Calu3 (cell line): ENCODE results near the gene KLRB1. TPM values are rescaled to one million over a fixed set of nuclear protein-coding genes. Genes with fewer than 3 reads are reported as not detected.

Experiments
- BruUV-seq: library from RNA; stranded (reverse); fragments of 400-500 nt; replicated peaks from 2 replicates; lab custom pipeline; 2021; lab: Mats Ljungman, UMichigan
- CTCF ChIA-PET: fragments of 300-600 bp; sonication (Branson Sonifier 250); formaldehyde crosslinking; loops from one replicate; lab custom pipeline; 2022; ENCODE audit warnings: antibody characterized with exemption; lab: Charles Lee
- DNase-seq: peaks from one replicate; pipeline ENCODE4 v3.0.0; 2022
- H3K27ac Mint-ChIP-seq: one replicate; pipeline ENCODE4 v1.8.0; 2022; ENCODE audit warnings: mixed read lengths; ENCODE audit not compliant: unreplicated experiment
- H3K27me3 Mint-ChIP-seq: one replicate; pipeline ENCODE4 v1.8.0; 2022; ENCODE audit warnings: mixed read lengths; ENCODE audit not compliant: unreplicated experiment
- H3K36me3 Mint-ChIP-seq: one replicate; pipeline ENCODE4 v1.8.0; 2022; ENCODE audit warnings: mild to moderate bottlenecking, moderate library complexity, mixed read lengths; ENCODE audit not compliant: insufficient read depth, unreplicated experiment
- H3K4me1 Mint-ChIP-seq: one replicate; pipeline ENCODE4 v1.8.0; 2022; ENCODE audit warnings: mild to moderate bottlenecking, low read depth, mixed read lengths; ENCODE audit not compliant: unreplicated experiment
- H3K4me3 Mint-ChIP-seq: one replicate; pipeline ENCODE4 v1.8.0; 2022; ENCODE audit warnings: mild to moderate bottlenecking, low read depth, moderate library complexity, mixed read lengths; ENCODE audit not compliant: unreplicated experiment
- H3K9me3 Mint-ChIP-seq: one replicate; pipeline ENCODE4 v1.8.0; 2022; ENCODE audit warnings: low read depth, mixed read lengths; ENCODE audit not compliant: unreplicated experiment
- intact Hi-C: fragments of 100-400 bp; cut with micrococcal nuclease; formaldehyde crosslinking; loops from one replicate; pipeline ENCODE4 v1.10.0; 2022; ENCODE audit not compliant: unreplicated experiment
- total RNA-seq: library from RNA; stranded (reverse); gene quantifications from 2 replicates; pipeline ENCODE4 v1.2.3, GENCODE V29; 2022
- TF ChIP-seq, protein P1 (sequence below): fragments of 200-600 bp; IDR thresholded peaks from one replicate; pipeline ENCODE4 v1.8.0; 2022; ENCODE audit warnings: antibody characterized with exemption; ENCODE audit not compliant: unreplicated experiment

The KLRB1 gene
- total RNA-seq, 1 experiment from 2014 or later: not detected

DNA sequence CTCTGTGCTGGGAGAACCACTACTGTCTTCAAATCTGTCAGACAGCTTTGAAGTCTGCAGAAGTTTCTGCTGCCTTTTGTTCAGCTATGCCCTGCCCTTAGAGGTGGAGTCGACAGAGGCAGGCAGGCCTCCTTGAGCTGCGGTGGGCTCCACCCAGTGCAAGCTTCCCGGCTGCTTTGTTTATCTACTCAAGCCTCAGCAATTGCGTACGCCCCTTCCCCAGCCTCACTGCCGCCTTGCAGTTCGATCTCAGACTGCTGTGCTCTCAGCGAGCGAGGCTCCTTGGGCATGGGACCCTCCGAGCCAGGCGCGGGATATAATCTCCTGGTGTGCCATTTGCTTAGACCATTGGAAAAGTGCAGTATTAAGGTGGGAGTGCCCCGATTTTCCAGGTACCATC is 25.1 kb upstream of the KLRB1 start:
- peaks cover 17% of the 10 kb centered on the region for H3K27me3 Mint-ChIP-seq
- H3K4me1 Mint-ChIP-seq: peaks cover 18% of the 10 kb centered on the region
- CTCF ChIA-PET: interaction anchor here (0.9 to 1.5 kb wide), 2 partner anchors 75 to 76 kb away, joined by 3 to 4 read pairs; no protein-coding TSS in a partner anchor
- intact Hi-C loops: no loop called here
- H3K4me3 Mint-ChIP-seq: no peak overlapping the region
- DNase-seq: no peak
- no peak overlapping the region for H3K27ac Mint-ChIP-seq
- TF ChIP-seq, protein P1, sequence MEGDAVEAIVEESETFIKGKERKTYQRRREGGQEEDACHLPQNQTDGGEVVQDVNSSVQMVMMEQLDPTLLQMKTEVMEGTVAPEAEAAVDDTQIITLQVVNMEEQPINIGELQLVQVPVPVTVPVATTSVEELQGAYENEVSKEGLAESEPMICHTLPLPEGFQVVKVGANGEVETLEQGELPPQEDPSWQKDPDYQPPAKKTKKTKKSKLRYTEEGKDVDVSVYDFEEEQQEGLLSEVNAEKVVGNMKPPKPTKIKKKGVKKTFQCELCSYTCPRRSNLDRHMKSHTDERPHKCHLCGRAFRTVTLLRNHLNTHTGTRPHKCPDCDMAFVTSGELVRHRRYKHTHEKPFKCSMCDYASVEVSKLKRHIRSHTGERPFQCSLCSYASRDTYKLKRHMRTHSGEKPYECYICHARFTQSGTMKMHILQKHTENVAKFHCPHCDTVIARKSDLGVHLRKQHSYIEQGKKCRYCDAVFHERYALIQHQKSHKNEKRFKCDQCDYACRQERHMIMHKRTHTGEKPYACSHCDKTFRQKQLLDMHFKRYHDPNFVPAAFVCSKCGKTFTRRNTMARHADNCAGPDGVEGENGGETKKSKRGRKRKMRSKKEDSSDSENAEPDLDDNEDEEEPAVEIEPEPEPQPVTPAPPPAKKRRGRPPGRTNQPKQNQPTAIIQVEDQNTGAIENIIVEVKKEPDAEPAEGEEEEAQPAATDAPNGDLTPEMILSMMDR: no peak
- no peaks in the 10 kb centered on the region for H3K9me3 Mint-ChIP-seq
- no peaks in the 10 kb centered on the region for H3K36me3 Mint-ChIP-seq
- BruUV-seq: no TSS peak

- no TSS peak for BruUV-seq
- no peak overlapping the region for H3K4me3 Mint-ChIP-seq
- DNase-seq: no peak
- TF ChIP-seq, protein P1: no peak
- no peak overlapping the region for H3K27ac Mint-ChIP-seq
- H3K4me1 Mint-ChIP-seq: no peaks in the 10 kb centered on the region
- intact Hi-C loops: no loop called here
- H3K9me3 Mint-ChIP-seq: no peaks in the 10 kb centered on the region
- no peaks in the 10 kb centered on the region for H3K36me3 Mint-ChIP-seq
- H3K27me3 Mint-ChIP-seq: peaks cover 17% of the 10 kb centered on the region
- CTCF ChIA-PET: no interaction called here
Measured at GRCh38 chr12:9626821-9627220, 19.1 kb upstream of the KLRB1 start.

- H3K4me3 Mint-ChIP-seq: no peak overlapping the region
- intact Hi-C loops: no loop called here
- H3K36me3 Mint-ChIP-seq: no peaks in the 10 kb centered on the region
- no peaks in the 10 kb centered on the region for H3K4me1 Mint-ChIP-seq
- H3K9me3 Mint-ChIP-seq: no peaks in the 10 kb centered on the region
- TF ChIP-seq, protein P1: no peak
- DNase-seq: no peak
- peaks cover 13% of the 10 kb centered on the region for H3K27me3 Mint-ChIP-seq
- no TSS peak for BruUV-seq
- CTCF ChIA-PET: no interaction called here
- no peak overlapping the region for H3K27ac Mint-ChIP-seq
Measured at GRCh38 chr12:9626291-9626690, 18.6 kb upstream of the KLRB1 start.

DNA sequence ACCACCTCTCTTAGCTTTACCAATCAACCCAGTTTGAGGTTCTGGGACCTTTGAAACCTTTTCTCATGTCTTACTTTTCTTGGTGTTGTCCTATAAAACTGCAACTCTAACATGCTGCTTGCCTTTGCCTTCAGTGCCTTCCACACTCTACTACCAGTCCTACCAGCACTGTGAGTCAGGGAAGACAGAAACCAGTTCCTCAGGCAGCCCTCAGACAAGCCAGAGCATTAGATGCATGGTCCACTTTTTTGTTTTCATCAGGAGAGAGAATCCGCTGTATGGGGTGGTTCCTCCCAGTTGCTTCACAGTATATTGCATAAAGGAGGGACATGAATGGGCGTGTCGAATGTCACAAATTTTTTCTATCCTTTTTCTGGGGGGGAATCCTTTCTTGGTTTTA is 17.3 kb upstream of the KLRB1 start:
- CTCF ChIA-PET: no interaction called here
- H3K4me3 Mint-ChIP-seq: no peak overlapping the region
- H3K27ac Mint-ChIP-seq: no peak overlapping the region
- H3K36me3 Mint-ChIP-seq: no peaks in the 10 kb centered on the region
- intact Hi-C loops: no loop called here
- peaks cover under 1% of the 10 kb centered on the region for H3K27me3 Mint-ChIP-seq
- no peaks in the 10 kb centered on the region for H3K9me3 Mint-ChIP-seq
- BruUV-seq: no TSS peak
- H3K4me1 Mint-ChIP-seq: no peaks in the 10 kb centered on the region
- DNase-seq: no peak
- TF ChIP-seq, protein P1: no peak
